Jurkat, Clone E6-1 (cell line): ENCODE data around the gene BAHCC1.
A peak's percentile ranks its signal among the peaks of the same experiment; 100 is the strongest.

ENCODE experiments used
- DNase-seq: peaks from one replicate; pipeline ENCODE4 v3.0.0-alpha.2; 2011; ENCODE audit warnings: low read depth, low spot score
- H3K4me3 ChIP-seq: 2 replicates; pipeline ENCODE4 v1.5.1; 2011; ENCODE audit warnings: mild to moderate bottlenecking, low read length, control low read depth, moderate library complexity

Gene BAHCC1

DNA sequence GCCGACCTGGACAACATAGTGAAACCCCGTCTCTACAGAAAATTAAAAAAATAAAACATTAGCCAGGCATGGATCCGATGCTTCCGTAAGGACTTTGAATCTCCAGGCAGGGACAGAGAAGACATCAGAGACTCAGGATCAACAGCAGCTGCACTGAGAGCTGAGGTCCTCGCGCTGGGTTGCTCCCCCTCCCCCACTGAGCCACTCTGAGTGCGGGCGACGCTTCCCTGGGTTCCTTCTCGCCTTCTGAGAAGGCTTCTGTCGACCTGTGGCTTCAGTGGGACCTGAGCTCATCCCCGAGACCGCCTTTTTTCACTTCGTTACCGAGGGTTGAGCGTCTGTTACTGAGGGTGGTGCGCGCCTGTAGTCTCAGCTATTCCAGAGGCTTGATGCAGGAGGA lies 96.9 kb downstream of the BAHCC1 start:
- H3K4me3 ChIP-seq = no peak overlapping the region
- no peak for DNase-seq

DNA sequence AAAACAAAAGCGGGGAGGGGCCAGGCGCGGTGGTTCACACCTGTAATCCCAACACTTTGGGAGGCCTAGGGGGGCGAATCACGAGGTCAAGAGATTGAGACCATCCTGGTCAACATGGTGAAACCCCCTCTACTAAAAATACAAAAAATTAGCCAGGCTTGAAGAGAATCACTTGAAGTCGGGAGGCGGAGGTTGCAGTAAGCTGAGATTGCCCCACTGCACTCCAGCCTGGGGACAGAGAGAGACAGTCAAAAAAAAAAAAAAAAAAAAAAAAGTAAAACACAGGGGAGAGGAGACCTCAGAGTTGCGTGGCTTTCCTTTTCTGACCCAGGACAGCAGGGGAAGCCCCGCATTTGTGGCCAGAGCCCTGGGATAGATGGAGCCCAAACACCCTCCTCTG lies 97.4 kb downstream of the BAHCC1 start:
- no peak overlapping the region for H3K4me3 ChIP-seq
- DNase-seq = no peak

DNA sequence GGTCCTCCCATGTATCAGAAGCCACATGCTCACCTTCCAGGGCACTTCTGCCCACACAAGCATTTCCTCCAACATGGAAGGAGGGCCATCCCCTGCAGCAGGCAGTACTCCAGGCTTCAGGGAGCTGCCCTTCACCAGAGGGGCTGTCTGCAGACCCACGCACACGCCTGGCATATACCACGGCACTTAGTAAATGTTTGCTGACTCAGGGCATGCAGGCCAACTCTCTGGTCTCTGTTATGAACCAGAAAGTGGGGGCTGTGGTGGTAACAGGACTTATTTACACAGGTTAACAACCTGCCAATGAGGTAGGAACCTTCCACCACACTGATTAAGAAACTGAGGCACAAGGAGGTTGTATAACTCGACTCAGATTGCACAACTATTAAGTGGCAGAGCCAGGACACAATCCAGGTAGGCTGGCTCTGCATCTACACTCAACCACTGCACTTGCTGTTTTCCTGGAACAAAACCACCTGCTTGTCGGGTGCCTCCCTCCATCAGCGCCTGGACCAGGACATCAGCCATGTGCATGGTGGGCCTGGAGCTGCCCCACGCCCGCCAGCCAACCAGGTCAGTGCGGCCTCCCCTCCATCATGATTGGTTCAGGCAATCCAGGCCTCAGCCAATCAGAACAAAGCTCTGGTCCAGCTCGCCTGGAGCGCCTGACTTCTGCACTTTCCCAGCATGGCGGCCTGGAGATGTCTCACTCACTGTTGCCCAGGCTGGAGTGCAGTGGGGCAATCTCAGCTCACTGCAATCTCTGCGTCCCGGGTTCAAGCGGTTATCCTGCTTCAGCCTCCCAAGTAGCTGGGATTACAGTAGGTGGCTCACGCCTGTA lies 98.2 kb downstream of the BAHCC1 start:
- H3K4me3 ChIP-seq = no peak overlapping the region
- no peak for DNase-seq

DNA sequence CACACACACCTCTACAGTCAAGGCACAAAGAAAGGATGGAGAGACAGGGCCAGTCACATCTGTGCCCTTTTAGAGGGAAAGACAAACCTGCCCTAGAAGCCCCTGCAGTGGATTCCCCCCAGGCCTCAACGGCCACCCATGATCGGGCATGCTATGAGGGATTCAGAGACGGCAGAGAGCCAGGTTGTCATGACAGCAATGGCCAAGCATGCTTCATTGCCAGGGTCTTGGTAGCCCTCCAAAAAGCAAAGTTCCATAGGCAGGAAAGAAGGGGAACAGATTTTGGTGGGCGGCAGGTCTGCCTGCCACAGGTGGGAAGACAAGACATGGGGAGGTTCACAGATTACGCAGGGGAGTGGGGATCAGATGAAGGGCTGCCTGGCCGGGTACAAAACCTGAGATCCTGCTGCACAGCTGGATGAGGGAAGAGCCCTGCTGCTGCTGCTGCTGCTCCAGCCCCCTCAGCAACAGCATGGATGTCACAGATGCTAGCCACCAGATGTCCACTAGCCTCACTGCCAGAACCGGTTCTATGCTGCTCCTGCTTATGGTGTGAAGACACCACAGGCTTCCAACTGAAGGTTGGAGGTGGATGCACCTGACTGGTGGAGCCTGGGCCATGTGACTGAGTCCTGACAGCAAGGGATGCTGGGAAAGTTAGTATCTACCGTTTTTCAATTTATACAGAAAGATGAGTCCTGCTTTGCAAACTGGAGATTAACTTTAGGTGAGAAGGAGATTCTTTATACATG lies 99.5 kb downstream of the BAHCC1 start:
- H3K4me3 ChIP-seq = peak overlapping the region; percentile 17
- peak; percentile 60 for DNase-seq

DNA sequence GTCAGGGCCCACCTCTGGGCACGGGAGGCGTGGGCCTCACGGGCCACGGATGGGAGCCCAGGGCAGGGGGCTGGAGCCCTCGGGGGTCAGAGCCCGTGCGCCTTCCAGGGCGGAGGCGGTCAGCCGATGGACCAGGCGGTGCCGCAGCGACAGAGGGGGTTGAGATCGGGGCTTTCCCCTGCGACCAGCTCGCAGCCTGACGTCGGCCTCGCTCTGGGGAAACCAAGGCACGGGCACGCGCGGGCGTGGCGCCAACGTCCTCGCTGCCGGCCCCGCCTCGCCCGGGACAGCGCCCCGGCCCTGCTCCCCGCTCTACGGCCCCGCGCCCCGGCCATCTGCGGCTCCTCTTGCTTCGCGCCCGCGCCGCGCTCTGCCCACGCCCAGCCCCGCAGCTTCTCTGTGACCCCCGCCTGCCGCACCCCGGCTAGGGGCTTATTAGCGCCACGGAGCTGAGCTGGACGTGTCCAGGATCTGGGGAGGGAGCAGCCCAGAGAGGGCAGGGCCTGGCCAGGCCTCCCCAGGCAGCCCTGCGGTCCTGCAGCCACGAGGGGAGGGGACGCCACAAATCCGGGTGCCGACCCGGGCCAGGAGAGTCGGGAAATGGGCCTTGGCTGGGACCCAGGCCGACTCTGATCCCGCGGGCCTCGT lies 103.8 kb downstream of the BAHCC1 start:
- H3K4me3 ChIP-seq = no peak overlapping the region
- DNase-seq = no peak

DNA sequence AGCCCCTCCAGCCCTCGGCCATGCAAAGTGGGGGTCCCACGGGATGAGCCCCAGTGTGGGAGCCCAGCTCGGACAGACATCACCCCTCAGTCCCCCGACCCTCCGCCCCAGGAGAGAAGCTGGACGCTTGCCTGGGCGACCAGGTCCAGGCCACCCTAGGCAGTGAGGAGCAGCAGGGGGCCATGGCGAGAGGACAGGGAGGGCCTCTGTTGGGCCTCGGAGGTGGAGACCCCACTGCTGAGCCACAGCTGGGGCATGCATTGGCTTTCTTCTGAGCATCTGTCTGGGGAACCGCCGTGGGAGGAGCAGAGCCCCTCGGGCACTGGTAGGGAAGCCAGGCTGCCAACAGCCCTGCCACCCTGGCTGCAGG lies 104.3 kb downstream of the BAHCC1 start:
- no peak overlapping the region for H3K4me3 ChIP-seq
- no peak for DNase-seq

DNA sequence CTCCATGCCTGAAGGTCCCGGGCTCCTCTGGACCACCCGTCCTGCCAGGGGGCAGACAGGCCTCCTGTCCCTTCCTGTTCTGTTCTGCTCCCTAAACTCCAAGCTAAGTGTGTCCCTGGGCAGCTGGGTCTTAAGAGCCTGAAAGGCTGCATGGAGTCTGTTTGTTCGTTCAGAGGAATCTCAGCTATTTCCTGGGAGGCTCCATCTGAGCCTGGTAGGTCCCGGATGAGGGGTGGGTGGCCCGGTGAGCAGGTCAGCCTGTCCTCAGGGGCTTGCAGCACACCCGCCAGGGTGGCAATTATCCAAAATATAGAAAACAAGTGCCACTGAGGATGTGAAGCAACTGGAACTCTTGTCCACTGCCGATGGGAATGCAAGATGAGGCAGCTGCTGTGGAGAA lies 104.8 kb downstream of the BAHCC1 start:
- no peak overlapping the region for H3K4me3 ChIP-seq
- no peak for DNase-seq

DNA sequence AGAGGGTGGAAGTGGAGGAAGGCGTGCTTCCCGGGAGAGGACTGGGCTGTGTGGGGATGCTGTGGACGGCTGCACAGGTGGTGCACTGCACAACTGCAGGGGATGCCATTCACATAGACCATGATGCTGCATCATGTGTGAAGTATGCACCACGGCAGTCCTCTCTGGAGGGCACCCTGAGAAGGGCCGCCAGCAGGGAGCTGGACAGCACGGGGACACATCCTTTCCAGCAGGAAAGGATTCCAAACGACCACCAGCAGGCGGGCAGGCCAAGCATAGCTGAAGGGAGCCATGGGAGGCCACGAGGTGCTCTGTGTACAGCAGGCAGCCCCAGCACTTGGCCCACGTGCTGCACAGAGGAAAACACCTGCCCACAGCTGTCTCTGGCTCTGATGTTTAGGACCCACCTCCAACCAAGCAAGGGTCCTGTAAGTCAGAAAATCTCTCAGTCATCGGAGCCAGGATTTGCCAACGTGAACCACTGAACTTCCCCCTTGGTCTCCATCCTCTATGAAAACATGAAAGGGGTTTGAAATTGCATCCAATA lies 107.3 kb downstream of the BAHCC1 start:
- no peak for DNase-seq
- no peak overlapping the region for H3K4me3 ChIP-seq

DNA sequence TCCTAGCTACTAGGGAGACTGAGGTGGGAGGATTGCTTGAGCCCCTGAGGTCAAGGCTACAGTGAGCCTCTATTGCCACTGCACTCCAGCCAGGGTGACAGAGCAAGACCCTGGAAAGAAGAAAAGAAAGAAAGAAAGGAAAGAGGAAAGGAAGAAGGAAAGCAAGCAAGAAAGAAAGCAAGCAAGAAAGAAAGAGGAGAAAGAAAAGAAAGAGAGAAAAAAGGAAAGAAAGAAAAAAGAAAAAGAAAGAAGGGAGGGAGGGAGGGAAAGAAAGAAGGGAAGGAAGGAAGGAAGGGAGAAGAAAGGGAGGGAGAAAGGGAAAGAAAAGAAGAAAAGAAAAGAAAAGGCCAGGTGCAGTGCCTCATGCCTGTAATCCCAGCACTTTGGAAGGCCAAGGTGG lies 108.4 kb downstream of the BAHCC1 start:
- H3K4me3 ChIP-seq = no peak overlapping the region
- DNase-seq = no peak

DNA sequence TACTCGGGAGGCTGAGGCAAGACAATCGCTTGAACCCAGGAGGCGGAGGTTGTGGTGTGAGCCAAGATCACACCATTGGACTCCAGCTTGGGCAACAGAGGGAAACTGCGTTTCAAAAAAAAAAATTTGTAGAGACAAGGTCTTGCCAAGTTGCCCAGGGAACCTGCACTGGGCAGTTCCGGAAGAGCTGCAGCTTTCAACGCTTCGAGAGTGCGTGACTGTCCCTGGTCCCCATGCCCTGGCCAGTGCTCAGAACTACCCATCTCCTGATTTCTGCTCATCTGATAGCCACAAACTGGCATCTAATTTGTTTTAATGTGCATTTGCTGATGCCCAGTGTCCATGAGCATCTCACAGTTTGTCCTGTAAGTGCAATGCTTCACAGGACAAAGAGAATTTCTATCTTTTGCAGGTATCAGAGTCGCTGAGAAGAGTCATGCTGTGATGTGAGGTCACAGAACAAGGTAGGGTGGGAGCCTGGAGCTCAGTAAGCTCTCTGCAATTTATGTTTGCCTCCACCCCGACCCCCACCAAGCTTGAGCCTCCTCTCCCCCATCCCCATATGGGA lies 113.5 kb downstream of the BAHCC1 start:
- DNase-seq = no peak
- no peak overlapping the region for H3K4me3 ChIP-seq

DNA sequence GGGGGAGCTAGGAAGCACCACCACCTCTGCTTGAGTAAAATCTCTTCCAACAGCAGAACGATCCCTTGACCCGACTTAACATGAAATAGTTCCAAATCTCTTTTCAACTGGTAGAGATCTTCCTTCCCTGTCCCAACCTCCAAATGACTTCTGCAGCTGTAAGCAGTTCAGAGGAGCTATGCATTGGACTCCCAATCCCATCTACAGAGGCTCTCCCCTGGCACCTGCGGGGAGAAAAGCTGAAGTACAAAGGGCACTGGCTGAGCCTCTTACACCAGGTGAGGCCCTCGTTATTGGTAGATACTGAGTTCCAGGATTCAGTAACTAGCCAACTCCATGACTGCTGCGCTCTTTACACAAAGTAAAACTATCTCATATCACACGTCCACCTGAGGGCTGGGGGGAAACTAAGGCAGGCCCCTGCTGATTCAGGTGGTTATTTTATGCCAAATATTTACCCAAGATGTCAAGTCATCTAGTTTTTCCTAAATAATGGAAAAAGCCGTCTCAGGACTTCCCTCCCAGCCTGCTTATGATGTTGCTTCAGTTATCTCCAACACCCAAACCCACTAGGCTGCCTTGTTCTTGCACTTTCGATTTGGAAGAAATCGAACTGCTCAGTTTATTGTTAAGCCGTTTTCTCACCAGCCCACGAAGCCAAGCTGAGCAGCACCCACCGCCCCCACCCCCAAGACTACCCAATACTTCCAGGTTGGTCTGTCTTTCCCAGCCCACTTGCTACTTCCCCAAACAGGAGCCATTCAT lies 114.1 kb downstream of the BAHCC1 start:
- no peak overlapping the region for H3K4me3 ChIP-seq
- no peak for DNase-seq

DNA sequence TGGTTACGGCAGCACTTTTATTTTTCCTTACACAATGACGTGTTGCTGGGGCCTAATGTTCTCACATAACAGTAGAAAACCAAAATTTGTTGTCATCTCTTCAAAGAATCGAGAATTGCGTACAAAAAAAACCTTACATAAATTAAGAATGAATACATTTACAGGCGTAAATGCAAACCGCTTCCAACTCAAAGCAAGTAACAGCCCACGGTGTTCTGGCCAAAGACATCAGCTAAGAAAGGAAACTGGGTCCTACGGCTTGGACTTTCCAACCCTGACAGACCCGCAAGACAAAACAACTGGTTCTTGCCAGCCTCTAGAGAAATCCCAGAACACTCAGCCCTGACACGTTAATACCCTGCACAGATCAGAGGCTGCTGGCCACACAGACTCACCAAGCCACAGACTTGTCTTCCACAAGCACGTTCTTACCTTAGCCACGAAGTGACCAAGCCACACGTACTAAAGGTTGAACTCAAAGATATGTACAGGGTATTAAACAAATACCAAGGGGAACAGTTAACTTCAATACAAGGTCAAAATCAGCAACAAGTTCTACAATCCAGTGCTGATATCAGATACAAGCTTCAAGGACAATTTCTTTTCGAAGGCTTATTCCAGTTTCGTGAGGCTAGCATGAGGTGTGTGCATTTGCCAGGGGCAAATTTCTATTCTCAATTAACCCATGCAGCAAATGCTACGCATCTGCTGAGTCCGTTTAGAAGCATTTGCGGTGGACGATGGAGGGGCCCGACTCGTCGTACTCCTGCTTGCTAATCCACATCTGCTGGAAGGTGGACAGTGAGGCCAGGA lies 114.9 kb downstream of the BAHCC1 start:
- DNase-seq = no peak
- peak overlapping the region; percentile 89 for H3K4me3 ChIP-seq

DNA sequence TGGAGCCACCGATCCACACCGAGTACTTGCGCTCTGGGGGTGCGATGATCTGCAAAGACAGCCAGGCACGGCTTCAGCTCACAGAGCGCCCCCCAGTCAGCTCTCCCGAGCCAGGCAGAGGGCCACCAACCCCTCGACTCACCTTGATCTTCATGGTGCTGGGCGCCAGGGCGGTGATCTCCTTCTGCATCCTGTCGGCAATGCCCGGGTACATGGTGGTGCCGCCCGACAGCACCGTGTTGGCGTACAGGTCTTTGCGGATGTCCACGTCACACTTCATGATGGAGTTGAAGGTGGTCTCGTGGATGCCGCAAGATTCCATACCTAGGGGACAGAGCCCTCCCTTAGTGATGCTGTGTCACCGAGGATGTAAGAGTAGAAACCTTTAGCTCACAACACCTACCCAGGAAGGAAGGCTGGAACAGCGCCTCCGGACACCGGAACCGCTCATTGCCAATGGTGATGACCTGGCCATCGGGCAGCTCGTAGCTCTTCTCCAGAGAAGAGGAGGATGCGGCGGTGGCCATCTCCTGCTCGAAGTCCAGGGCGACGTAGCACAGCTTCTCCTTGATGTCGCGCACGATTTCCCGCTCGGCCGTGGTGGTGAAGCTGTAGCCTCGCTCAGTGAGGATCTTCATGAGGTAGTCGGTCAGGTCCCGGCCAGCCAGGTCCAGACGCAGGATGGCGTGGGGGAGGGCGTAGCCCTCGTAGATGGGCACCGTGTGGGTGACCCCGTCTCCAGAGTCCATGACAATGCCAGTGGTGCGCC lies 115.7 kb downstream of the BAHCC1 start:
- no peak for DNase-seq

DNA sequence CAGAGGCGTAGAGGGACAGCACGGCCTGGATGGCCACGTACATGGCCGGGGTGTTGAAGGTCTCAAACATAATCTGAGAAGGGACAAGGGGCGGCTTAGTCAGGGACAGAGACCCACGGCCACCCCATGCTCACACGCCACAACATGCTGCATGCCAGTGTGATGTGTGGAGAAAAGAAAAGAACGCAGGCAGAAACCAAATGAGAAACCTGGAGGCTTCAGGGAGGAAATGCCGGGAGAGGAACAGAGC lies 116.2 kb downstream of the BAHCC1 start:
- no peak for DNase-seq
- H3K4me3 ChIP-seq = peak overlapping the region; percentile 89

More for the DNA sequence above, 115.7 kb downstream of the BAHCC1 start:
- H3K4me3 ChIP-seq = peak overlapping the region; percentile 89

DNA sequence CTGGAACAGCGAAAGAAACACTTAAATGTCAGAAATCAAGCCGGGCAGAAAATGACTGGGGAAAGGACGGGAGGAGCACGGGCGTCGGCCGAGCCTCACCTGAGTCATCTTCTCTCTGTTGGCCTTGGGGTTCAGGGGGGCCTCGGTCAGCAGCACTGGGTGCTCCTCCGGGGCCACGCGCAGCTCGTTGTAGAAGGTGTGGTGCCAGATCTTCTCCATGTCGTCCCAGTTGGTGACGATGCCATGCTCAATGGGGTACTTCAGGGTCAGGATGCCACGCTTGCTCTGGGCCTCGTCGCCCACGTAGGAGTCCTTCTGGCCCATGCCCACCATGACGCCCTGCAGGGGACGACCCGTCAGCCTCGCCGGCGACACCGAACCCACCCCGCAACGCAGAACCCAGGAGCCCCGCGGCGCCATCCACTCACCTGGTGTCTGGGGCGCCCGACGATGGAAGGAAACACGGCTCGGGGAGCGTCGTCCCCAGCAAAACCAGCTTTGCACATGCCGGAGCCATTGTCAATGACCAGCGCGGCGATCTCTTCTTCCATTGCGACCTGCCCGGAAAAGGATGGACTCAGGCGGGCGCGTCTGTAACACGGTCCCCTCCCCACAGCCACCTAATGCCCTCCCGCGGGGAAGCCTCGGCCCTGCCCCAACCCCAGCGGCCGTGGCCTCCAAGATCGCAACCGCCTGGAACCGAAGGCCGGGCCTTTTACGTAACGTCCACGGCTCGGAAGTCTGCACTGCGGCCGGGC lies 116.7 kb downstream of the BAHCC1 start:
- DNase-seq = no peak
- peak overlapping the region; percentile 89 for H3K4me3 ChIP-seq

DNA sequence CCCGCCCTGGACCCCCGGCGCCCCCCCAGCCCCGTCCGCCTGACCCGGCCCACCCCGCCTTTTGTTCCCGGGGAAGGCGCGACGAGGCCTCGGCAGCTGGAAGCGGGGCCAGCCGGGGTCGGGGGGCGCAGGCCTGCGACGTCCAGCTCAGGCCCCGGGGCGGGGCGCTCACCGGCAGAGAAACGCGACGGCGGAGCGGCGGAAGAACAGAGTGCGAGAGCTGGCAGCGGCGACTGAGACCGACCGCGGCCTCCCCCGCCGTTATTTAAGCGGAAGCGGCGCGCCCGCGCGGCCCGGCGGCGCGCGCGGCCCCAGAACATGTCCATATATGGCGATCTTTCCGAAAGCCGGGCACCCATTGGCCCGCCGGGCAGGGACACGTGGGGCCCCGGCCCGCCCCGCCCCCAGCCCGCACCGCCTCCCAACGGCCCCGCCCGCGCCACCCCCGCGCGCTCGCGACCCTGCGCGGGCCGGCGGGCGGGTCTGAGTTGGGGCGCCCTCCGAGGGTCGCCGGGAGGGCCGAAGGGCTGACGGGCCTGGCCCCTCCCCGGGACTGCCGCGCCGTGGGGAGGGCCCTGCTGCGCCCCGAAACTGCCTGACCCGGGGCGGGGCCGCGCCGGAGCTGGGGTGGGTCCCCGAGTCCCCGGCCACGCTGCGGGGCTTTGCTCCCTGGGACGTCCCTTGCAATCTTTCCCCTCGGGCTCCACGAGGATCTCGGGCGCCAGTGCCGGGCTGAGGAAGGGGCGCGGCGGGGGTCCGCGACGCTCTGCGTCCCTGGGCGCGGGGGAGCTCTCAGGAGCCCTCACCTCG lies 117.5 kb downstream of the BAHCC1 start, which contains the start of gene ACTG1:
ACTG1 (minus strand) TSS at position 238 of the 810 bp plus-strand sequence. CDS start 445 bp downstream, outside the sequence.
- peak; percentile 86 for DNase-seq
- H3K4me3 ChIP-seq = peak within 1 kb of the TSS; percentile 89
